ENCODE measurements around the gene CBX6. TPM values are rescaled to one million over a fixed set of nuclear protein-coding genes. Genes with fewer than 3 reads are reported as not detected.
"Not testable (repeated sequence)": the region's sequence is repeated elsewhere in the genome, so short reads cannot be mapped to it uniquely, and the experiment has no call there.

CBX6 gene
- total RNA-seq, 2 experiments from 2014 or later: 116 to 117 TPM

DNA sequence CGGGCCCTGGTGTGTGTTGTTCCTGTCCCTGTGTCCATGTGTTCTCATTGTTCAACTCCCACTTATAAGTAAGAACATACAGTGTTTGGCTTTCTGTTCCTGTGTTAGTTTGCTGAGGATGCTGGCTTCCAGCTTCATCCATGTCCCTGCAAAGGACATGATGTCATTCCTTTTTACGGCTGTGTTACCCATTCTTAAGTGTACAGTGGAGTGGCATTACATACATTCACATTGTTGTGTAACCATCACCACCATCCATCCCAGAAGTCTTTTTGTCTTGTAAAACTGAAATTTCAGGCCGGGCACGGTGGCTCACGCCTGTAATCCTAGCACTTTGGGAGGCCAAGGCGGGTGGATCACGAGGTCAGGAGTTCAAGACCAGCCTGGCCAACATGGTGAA, 17.5 kb downstream of the CBX6 start:
- H3K27me3 Mint-ChIP-seq; POLR2A ChIA-PET; H3K27ac Mint-ChIP-seq; H3K9me3 Mint-ChIP-seq; intact Hi-C loops (cut with micrococcal nuclease); H3K4me1 Mint-ChIP-seq (ENCODE audit: low read depth); H3K4me3 Mint-ChIP-seq; DNase-seq; H3K36me3 Mint-ChIP-seq: not testable (repeated sequence)
- CTCF ChIA-PET: interaction anchor here (1.3 to 4.1 kb wide), 3 partner anchors 11 to 88 kb away, joined by 5 to 21 read pairs (median 7); no protein-coding TSS in a partner anchor

- H3K4me1 Mint-ChIP-seq (ENCODE audit: low read depth); intact Hi-C loops (cut with micrococcal nuclease); H3K27ac Mint-ChIP-seq; H3K4me3 Mint-ChIP-seq; POLR2A ChIA-PET; H3K36me3 Mint-ChIP-seq; H3K27me3 Mint-ChIP-seq; DNase-seq; H3K9me3 Mint-ChIP-seq: not testable (repeated sequence)
- CTCF ChIA-PET: interaction anchor here (1.2 to 4.1 kb wide), 4 partner anchors 11 to 88 kb away, joined by 3 to 21 read pairs (median 6); no protein-coding TSS in a partner anchor
Measured at GRCh38 chr22:38853883-38854282, 18.1 kb downstream of the CBX6 start.

DNA sequence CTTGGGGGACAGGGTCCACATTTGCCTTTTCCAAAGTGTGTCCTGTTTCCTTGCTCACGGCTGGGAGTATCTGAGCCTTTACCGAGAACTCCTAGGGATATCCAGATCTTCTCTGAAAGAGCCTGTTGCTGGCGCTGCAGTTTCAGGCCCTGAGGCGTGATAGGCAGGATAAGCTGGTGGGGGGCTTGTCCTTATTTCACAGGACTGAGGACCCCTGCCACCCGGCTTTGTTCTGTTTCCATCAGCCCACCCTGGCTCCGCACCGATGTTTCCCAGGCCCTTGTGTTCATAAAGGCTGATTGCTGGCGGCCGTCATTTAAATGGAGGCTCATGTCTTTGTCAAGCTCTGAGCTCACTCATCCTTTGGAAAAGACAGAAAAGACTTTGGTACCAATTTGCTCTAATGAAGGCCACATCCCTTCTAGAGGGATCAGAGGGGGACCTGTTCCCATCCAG, 18.8 kb downstream of the CBX6 start:
- H3K9me3 Mint-ChIP-seq: no peaks in the 10 kb centered on the region
- ChIA-PET CTCF (interaction anchor here (0.6 to 4.1 kb wide), 5 partner anchors 10 to 154 kb away, joined by 3 to 21 read pairs (median 5); no protein-coding TSS in a partner anchor), POLR2A (interaction anchor here (1.0 kb wide), 1 partner anchor 8 kb away, joined by 4 read pairs; no protein-coding TSS in a partner anchor)
- H3K4me3 Mint-ChIP-seq: no peak overlapping the region
- intact Hi-C loops (cut with micrococcal nuclease): no loop called here
- no peaks in the 10 kb centered on the region for H3K4me1 Mint-ChIP-seq (ENCODE audit: low read depth)
- DNase-seq: no peak
- no peaks in the 10 kb centered on the region for H3K36me3 Mint-ChIP-seq
- no peak overlapping the region for H3K27ac Mint-ChIP-seq
- peaks cover 5% of the 10 kb centered on the region for H3K27me3 Mint-ChIP-seq

DNA sequence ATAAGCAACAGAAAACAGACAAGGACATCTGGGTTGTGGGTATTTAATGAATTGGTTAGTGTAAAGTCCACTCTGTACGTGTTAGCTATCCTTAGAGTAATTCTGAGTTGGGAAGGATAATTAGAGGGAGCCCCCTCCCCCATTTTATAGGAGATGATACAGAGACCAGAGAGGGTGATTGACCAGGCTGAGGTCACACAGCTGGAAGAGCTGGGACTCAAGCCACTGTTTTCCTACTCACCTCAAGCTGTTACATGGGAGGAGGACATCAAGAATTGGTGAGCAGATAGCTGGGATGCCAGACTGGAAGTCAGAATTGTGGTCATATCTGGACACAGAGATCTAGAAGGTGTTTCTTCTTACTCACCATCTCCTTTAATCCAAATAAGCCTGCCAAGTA, 19.5 kb downstream of the CBX6 start:
- intact Hi-C loops (cut with micrococcal nuclease): no loop called here
- Mint-ChIP-seq H3K9me3 (no peaks in the 10 kb centered on the region), H3K4me1 (ENCODE audit: low read depth) (no peaks in the 10 kb centered on the region), H3K27me3 (peaks cover 5% of the 10 kb centered on the region), H3K36me3 (no peaks in the 10 kb centered on the region), H3K27ac (no peak overlapping the region), H3K4me3 (no peak overlapping the region)
- ChIA-PET POLR2A (interaction anchor here (0.8 to 1.0 kb wide), 2 partner anchors 9 to 18 kb away, joined by 3 to 4 read pairs; no protein-coding TSS in a partner anchor), CTCF (interaction anchor here (0.6 to 4.1 kb wide), 2 partner anchors 17 to 155 kb away, joined by 3 to 21 read pairs; no protein-coding TSS in a partner anchor)
- DNase-seq: no peak

GRCh38 chr22:38850941-38851849, 20.8 kb downstream of the CBX6 start:
- H3K4me3 Mint-ChIP-seq: no peak overlapping the region
- no peak overlapping the region for H3K27ac Mint-ChIP-seq
- CTCF ChIA-PET: interaction anchor here (0.7 to 1.8 kb wide), 3 partner anchors 13 to 117 kb away, joined by 3 to 9 read pairs (median 4); no protein-coding TSS in a partner anchor
- H3K36me3 Mint-ChIP-seq: no peaks in the 10 kb centered on the region
- peaks cover 5% of the 10 kb centered on the region for H3K27me3 Mint-ChIP-seq
- POLR2A ChIA-PET: no interaction called here
- intact Hi-C loops (cut with micrococcal nuclease): no loop called here
- DNase-seq: no peak
- no peaks in the 10 kb centered on the region for H3K4me1 Mint-ChIP-seq (ENCODE audit: low read depth)
- H3K9me3 Mint-ChIP-seq: no peaks in the 10 kb centered on the region

DNA sequence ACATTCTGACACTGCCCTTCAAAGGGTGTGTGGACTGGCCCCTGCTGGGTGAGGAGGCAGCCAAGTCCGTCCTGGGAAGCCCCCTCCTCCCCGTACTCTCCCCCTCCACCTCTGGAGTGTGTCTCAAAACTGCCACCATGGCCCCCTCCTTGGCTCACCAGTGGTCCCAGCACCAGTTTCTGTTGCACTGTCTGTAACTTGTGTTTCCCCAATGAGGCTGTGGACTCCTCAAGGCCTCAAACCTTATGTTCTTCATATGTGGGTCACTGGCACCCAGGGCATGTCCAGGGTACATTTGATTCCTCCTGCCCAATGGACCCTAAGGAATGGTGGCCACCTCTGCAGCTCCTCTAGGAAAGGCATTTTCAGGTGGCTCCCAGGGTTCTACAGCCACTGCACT, 21.6 kb downstream of the CBX6 start:
- Mint-ChIP-seq H3K27me3 (peaks cover 5% of the 10 kb centered on the region), H3K4me3 (no peak overlapping the region), H3K4me1 (ENCODE audit: low read depth) (no peaks in the 10 kb centered on the region), H3K27ac (no peak overlapping the region), H3K9me3 (no peaks in the 10 kb centered on the region), H3K36me3 (no peaks in the 10 kb centered on the region)
- POLR2A ChIA-PET: no interaction called here
- CTCF ChIA-PET: interaction anchor here (0.7 to 1.8 kb wide), 3 partner anchors 12 to 116 kb away, joined by 3 to 9 read pairs (median 4); no protein-coding TSS in a partner anchor
- intact Hi-C loops (cut with micrococcal nuclease): no loop called here
- no peak for DNase-seq

- Mint-ChIP-seq H3K27me3 (peaks cover 5% of the 10 kb centered on the region), H3K9me3 (no peaks in the 10 kb centered on the region), H3K4me1 (ENCODE audit: low read depth) (no peaks in the 10 kb centered on the region), H3K4me3 (no peak overlapping the region), H3K36me3 (no peaks in the 10 kb centered on the region), H3K27ac (no peak overlapping the region)
- CTCF ChIA-PET: interaction anchor here (1.8 kb wide), 1 partner anchor 20 kb away, joined by 9 read pairs; no protein-coding TSS in a partner anchor
- intact Hi-C loops (cut with micrococcal nuclease): no loop called here
- DNase-seq: no peak
- POLR2A ChIA-PET: no interaction called here
Measured at GRCh38 chr22:38849811-38850210, 22.2 kb downstream of the CBX6 start.

- ChIA-PET POLR2A (no interaction called here), CTCF (interaction anchor here (1.3 kb wide), 1 partner anchor 24 kb away, joined by 4 read pairs; no protein-coding TSS in a partner anchor)
- Mint-ChIP-seq H3K9me3 (no peaks in the 10 kb centered on the region), H3K4me3 (no peak overlapping the region), H3K36me3 (no peaks in the 10 kb centered on the region), H3K27me3 (peaks cover 12% of the 10 kb centered on the region), H3K27ac (no peak overlapping the region), H3K4me1 (ENCODE audit: low read depth) (peaks cover 11% of the 10 kb centered on the region)
- no peak for DNase-seq
- intact Hi-C loops (cut with micrococcal nuclease): no loop called here
Measured at GRCh38 chr22:38846412-38846811, 25.6 kb downstream of the CBX6 start.

DNA sequence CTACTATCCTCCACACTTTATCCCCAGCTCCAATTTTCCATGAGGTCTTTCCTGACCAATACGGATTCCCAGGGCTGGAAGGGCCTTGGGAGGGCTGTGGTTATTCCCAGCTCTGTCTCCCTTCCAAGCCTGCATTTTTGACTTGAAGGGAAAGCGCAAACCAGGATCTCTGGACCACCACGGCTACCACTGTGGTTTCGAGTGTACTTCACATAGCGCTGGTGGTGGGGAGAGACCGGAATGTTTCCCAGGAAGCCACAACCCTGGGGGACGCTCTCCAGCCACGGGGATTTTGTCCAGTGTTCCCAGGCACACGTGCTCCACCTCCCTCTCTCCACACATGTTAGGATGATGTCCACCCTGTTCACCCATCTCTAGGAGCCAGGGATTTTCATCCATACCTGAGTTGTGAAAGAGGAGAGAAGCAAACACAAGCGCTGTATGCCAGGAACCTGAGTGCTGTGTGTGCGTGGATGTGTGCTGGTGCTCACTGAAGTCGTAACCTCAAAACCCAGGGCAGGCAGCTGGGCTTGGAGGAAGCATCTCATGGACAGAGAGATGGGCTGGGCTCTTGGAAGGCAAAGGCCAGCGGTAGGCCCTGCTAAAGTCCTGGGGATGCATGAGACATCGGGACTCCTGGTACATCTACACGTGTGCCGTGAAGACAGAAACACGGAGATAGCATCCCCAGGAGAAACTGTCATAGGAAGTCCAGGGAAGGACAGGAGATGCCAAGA, 26.8 kb downstream of the CBX6 start:
- Mint-ChIP-seq H3K9me3 (no peaks in the 10 kb centered on the region), H3K4me1 (ENCODE audit: low read depth) (peaks cover 11% of the 10 kb centered on the region), H3K27me3 (peaks cover 15% of the 10 kb centered on the region), H3K36me3 (no peaks in the 10 kb centered on the region), H3K27ac (no peak overlapping the region), H3K4me3 (peak overlapping the region; percentile 20)
- DNase-seq: no peak
- intact Hi-C loops (cut with micrococcal nuclease): no loop called here
- POLR2A ChIA-PET: no interaction called here
- CTCF ChIA-PET: interaction anchor here (0.9 to 4.5 kb wide), 2 partner anchors 25 to 76 kb away, joined by 4 to 36 read pairs; no protein-coding TSS in a partner anchor

DNA sequence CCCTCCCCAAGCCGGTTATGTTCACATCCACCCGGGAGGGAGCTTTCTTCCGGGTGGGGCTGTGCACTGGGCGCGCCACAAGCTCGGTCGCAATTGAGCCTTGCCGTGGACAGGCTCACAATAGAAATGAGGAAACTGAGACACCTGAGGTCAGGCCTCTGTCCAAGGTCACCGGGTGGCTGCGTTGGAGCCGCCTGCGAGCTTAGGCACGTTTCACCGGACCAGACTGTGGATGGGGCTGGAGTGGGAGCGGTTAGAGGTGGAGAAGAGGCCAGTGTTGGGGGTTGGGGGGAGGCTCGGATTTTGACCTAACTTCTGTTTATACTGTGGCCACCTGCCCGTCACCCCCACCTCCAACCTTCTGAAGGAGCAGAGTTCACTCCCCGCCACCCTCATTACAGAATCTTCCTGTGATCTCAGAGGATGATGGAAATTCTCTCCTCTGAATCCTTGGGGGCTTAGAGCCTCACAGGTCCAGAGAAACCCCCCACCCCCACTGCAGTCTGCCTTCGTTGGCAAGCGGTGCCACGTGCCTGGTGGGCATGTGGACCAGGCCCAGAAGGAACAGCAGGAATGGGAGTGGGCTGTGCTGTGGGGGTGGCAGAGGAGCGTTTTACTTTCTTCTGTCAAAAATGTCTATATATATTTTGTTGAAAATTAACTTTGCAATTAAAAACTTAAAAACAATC, 27.6 kb downstream of the CBX6 start:
- Mint-ChIP-seq H3K27me3 (peaks cover 15% of the 10 kb centered on the region), H3K4me3 (peak overlapping the region; percentile 41), H3K27ac (no peak overlapping the region), H3K36me3 (no peaks in the 10 kb centered on the region), H3K4me1 (ENCODE audit: low read depth) (peaks cover 11% of the 10 kb centered on the region), H3K9me3 (no peaks in the 10 kb centered on the region)
- ChIA-PET CTCF (interaction anchor here (0.9 to 4.5 kb wide), 4 partner anchors 26 to 112 kb away, joined by 4 to 36 read pairs (median 14); partner anchors contain the start of gene SUN2), POLR2A (interaction anchor here (1.1 to 2.1 kb wide), 2 partner anchors 16 to 88 kb away, joined by 3 to 7 read pairs; no protein-coding TSS in a partner anchor)
- intact Hi-C loops (cut with micrococcal nuclease): no loop called here
- DNase-seq: no peak

DNA sequence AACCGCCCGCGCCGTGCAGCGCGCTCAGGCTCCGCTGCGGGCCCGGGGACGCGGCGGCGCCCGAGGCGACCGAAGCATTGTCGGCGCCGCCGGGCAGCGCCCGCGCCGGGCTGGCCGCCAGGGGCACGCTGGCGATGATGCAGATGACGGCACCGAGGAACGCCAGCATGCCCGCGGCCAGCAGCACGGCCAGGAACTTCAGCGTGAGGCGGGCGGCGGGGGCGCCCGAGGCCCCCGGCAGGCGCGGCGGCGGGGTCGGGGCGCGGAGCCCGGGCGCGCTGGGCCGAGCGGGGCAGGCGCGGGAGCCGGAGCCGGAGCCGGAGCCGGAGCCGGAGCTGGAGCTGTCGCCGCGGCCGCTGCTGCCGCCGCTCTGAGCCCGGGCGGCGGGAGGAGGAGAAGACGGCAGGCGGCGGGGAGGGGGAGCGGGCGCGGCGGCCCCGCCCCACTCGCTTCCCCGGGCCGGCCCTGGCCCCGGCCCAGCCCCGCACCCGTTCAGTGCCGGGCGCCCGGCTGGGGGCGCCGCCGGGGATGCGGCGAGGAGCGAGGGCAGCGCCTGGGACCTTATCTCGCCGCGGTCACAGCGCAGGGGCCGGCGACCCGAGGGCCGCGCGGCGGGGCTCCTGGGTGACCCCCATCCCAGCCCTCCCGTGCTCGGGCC, 28.2 kb downstream of the CBX6 start, which contains the start of gene NPTXR:
NPTXR (minus strand) TSS at position 372 of the 658 bp plus-strand sequence.
- H3K36me3 Mint-ChIP-seq: no peaks in the 10 kb centered on the region
- ChIA-PET POLR2A (interaction anchor here (1.1 to 2.1 kb wide), 2 partner anchors 17 to 87 kb away, joined by 3 to 7 read pairs; no protein-coding TSS in a partner anchor), CTCF (interaction anchor here (0.7 to 4.5 kb wide), 15 partner anchors 10 to 328 kb away, joined by 3 to 37 read pairs (median 4); partner anchors contain the start of genes SUN2 and TOMM22)
- H3K27ac Mint-ChIP-seq: no peak within 1 kb of the TSS
- peak; percentile 45 for DNase-seq
- intact Hi-C loops (cut with micrococcal nuclease): no loop called here
- H3K27me3 Mint-ChIP-seq: peaks cover 15% of the 10 kb centered on the region
- peaks cover 11% of the 10 kb centered on the region for H3K4me1 Mint-ChIP-seq (ENCODE audit: low read depth)
- peak within 1 kb of the TSS; percentile 73 for H3K4me3 Mint-ChIP-seq
- H3K9me3 Mint-ChIP-seq: no peaks in the 10 kb centered on the region
